ENCODE results near the gene SAMD4A.

Gene SAMD4A

DNA sequence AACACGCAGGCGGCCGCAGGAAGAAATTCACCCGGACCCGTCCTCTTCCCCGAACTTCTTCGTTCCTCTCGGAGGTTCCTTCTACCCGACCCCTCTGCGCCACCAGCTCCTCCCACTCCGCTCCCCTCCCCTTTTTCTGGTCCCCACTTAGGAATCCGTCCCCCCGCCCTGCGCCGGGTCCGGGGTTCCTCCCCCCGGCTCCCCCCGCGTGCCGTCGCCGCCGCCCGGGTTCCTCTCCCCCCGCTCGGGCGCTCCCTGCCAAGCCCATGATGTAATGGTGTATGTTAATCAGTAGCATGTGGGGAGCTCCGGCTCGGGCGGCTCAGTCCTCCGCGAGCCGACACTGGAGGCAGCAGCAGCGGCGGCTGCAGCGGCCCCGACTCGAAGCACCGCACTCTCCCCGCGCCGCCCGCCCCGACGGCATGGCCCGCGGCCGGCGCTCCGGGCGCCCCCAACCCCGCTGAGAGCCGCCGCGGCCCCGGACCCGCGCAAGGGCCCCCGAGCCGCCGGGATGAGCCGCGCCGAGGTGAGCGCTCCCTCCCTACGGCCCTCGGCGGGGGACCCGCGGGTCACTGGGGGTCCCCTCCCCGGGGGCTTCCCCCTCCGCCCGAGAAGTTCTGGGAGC lies 1.0 kb upstream of the SAMD4A start:
- DNase-seq, result peak; percentile 78 to 82

DNA sequence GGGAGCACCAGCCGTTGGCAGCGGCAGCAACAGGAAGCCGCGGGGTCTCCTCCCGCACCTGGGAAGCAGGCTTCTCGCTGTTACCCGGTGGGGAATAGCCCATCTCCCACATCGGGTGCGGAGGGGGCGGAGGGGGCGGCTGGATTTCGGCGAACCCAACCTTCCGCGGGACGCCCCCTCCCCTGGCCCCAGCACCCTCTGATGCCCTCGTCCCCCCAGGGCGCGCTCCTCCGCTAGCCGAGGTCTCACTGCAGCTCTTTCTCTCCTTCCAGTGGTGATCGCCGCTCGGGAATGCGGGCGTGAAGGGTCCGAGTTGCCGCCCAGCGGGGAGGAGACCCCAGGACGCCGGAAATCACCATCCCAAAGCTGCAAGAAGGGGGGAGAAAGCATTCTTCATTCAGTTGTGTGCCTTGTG lies 303 bp downstream of the SAMD4A start:
- DNase-seq, result peak in 1 of 2 experiments; percentile 46

DNA sequence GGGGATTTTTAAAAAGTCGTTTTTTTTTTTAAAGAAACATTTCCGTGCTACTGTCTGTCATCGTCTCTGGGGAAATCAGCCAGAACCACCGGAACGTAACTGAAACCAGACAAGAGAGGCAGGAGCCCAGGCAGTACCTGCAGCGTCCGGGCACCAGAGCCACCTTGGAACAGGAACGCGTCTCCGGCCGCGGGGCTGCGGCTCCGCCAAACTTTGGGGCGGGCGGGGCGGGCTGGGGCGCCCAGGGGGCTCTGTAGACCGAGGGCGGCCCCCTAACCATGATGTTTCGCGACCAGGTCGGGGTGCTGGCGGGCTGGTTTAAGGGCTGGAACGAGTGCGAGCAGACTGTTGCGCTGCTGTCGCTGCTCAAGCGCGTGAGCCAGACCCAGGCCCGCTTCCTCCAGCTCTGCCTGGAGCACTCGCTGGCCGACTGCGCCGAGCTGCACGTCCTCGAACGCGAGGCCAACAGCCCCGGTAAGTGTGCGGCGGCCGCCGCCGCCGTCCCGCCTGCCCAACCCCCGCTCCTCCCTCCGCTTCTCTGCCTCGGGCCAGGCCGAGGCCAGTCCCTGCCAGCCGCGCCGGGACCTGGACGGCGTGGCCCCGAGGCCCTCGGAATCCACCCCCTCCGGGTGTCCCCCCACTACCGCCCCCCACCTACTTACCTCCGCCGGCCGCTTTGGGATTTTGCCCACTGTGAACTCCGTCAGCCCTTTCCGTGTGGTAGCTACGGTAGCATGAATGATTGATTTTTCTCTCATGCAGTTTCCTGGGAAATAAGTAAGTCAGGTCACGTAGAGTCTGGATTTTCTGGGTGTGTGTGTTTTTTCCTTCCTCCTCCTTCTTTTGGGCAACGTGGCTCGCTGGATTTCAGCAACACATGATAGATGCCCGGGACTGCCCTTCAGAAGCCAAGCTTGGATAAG lies 972 bp downstream of the SAMD4A start:
- DNase-seq, result peak; percentile 53 to 68

DNA sequence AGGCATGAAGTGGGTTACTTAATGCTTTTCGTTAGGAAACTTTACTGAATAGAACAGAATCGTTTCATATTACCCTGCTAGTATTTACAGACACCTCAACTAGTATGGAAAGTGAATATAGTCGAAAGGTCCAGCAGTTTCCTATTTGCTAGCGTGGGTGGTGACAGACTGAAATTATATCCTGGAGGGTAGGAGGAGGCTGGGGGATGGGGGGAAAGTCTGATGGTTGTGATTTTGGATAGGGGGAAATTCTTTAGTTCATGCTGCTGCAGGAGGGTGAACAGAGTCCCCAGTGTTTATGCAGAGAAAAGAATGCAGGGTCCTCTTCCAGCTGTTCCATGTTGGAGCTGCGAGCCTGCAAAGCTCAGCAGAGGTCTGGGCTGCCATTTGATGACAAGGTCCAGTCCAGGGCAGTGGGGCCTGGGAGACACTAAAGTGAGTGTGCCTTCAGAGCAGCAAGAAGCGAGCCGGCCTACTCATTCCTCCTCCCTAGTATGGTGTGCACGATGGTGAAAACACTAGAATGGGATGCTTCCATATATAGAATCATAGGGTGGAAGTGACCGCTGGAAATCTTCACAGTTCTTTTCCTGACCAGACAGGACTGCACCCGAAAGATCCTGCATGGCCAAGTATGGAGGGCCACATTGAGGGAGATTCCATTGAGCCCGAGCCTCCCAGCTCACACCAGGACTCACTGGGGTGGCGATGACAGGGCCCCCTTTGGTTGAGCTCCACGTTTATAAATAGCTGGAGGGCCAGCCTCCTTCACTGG lies 2.1 kb downstream of the SAMD4A start:
- no peak for DNase-seq

DNA sequence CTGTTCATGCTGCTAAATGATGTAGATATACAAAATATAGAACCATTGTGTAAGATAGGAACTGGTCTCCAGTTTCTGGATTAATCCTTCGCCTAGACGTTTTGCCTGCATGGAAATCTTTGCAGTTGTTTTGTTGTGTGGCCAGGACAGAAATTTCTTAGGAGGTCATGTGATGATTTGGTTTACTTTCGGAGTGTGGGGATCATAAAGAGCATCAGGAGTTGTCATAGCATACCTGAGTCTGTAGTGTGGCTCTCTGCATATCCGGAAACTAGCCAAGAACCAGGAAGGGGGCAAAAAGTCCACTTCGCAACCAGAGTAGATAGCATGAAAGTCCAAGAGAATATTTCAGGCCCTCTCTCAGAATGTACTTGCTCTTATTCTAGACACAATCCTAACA lies 3.1 kb downstream of the SAMD4A start:
- DNase-seq, result no peak

DNA sequence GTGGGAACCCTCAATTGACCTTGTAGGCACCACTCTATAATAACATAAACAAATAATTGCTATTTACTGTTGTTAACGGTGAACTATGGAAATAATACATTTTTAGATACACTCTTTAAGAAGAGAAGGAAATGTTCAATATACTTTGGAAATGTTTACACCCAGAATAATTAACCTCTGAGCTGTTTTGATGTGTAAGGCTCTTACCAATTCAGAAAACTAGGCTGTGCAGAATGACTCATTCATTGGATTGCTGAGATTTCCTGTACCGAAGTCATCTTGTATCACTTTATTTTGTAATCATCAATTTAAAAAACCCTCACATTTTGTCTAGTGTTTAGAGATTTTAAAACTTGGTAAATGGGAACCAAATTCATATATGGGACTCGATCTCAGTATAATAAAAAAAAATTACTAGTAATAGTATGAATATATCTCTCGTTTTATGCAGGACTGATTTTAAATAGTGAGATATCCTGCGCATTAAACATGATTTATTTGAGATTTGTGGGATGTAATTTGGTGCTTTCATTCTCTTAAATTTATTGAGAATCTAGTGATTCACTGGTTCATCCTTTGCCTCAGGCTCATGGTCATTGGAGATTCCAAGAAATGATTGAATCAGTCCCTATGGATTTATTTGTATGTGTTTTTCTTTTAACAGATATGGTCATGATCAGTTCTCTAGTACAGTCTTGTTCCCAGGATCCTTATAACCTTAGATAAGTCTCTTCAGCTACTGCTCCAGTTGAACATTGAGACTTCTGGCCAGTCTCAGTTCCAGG lies 3.9 kb downstream of the SAMD4A start:
- DNase-seq, result no peak

DNA sequence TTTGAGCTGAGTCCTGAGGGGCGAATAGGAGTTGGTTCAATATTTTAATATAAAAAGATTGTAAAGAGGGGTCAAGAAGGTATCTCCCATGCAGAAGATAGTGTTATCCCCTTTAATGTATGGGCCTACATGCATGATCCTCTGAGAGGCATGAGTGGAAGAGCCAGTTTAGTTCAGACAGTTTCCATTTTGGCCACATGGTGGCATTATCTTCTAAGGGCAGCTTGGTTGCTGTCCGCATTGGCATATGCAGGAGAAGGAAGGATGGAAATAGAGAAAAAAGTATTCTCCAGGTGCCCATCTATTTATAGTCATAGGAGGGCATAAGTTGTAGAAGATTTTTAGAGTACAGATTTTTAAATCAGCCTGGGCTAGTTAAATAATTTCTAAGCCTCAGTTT lies 5.4 kb downstream of the SAMD4A start:
- peak; percentile 35 to 40 for DNase-seq

DNA sequence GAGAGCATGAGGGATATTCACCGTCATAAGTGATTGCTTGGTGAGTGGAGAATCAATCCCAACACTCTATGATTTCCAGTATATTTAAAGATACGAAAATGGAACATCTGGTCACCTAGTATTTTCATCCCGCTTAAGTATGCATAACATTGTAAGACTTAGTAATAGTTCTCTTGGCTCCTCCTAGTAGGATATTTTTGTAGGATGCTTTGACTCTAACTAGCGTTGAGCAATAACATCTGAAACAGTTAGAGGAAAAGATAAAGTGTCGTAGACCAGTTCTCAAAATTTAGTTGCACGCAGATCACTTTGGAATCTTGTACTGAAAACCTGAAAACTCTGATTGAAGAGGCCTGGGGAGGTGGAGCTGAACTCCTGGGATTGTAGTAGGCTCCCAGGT lies 7.6 kb downstream of the SAMD4A start:
- DNase-seq, result no peak

DNA sequence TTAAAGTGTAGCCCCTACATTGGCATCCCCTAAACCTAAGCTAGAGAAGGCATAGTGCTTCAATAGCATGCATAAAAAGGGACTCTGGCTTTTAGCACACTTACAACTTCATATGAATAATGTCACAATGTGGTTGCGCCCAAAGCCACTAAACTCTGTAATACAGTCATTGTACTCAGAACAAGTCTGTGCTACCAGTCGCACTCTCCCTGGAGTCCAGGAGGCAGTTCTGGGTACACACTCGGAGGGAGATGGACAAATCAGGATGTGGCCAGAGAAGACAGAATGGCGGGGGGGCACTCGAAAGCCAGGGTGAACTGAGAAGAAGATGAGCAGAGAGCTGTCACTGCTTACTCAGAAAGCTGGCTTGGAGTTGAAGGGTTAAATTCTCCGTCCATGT lies 10.6 kb downstream of the SAMD4A start:
- no peak for DNase-seq

DNA sequence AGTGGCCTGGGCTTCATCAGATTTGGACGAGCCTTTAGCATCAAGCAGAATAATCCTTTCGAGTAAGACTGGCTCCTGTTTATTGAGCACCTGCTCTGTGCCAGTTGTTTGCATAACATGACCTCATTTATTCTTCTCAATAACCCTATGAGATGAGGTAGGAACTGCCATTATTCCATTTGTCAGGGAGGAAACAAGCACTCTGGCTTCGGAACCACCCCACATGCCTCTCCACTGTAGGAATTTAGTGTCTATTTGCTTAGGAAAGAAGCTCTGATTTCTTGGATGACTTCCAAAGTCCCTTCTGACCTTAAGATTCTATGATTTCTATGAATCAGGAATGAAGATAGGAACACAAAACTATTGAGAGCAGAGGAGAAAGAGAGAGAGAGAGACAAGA lies 11.0 kb downstream of the SAMD4A start:
- no peak for DNase-seq

DNA sequence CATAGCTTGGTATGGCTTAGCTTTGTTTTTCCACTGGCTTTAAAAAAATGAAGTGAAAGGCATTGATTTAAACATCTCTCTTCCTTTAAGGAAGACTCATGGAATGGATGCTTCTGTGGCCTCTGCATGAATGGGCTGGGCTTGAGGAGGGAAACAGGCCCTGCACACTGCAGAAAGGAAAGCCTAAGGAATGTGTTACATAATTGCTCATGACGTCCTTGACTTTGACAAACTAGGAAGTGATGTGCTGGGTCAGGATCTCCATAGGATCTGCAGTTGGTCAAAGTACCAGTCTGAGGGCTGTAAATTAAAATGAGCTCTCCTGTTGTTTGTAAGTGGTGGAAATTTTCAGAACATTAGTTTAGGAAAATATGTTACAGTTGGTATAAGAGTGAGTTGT lies 12.7 kb downstream of the SAMD4A start:
- DNase-seq, result no peak

DNA sequence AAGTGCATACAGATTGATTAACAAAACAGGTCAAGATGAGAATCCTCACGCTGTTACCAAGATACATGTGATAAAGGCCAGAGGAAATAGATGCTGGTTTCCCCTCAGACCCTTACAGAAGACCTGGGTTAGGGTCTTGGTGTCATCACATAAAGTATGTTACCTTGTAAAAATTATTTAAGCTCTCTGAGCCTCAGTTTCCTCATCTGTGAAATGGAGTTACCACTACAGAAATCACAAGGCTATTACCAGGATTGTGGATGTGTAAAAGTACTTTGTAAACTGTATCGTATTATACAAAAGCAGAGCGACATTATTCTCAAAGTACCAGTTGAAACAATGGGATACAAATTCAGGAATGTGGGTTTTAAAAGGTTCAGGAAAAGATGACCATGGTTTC lies 14.0 kb downstream of the SAMD4A start:
- DNase-seq, result no peak

DNA sequence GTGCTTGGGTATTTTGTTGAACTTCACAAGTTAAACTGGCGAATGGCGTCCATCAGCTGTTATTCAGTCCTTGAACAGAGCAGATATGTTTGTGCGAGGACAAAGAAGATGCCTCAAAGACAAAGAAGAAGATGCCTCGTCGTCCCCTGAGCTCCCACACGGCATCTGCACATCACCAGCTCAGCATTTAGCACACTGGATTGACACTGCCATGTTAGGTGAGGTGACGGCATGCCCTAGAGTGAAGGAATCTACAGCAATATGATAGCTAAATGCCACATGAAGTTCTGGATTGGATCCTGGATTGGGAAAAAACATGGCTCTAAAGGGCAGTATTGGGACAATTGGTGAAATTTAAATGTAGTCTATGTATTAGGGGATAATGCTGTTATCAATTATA lies 15.4 kb downstream of the SAMD4A start:
- DNase-seq, result no peak

DNA sequence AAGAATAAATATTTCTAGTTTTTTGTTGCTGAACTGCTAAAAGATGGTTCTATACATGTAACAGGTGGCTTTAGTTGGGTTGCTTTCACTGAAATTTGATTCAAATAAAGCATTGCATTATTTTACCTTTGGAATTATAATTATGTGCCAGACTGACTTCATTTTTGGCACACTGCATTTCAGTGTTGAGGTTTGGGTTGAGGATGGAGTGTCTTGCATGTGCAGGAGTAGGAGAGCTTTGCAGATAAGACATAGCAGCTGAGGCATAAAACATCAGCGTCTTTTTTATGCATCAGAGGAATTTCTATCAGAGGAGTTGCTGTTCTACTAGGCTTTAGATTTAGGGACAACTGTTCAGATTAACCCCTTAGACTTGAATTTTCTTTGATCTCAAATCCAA lies 17.2 kb downstream of the SAMD4A start:
- DNase-seq, result no peak

DNA sequence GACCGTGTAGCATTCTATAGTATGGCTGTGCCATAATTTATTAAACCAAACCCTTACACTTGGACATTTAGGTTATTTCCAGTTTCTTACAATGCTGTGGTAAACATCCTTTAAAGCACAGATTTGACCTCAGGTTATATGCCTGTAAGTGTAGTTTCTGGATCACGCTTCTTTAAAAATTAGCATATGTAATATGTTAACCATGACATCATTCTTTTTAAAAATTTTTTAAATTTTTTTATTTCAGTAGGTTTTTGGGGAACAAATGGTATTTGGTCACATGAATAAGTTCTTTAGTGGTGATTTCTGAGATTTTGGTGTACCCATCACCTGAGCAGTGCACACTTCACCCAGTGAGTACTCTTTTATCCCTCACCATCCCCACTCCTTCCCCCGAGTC lies 18.3 kb downstream of the SAMD4A start:
- no peak for DNase-seq

DNA sequence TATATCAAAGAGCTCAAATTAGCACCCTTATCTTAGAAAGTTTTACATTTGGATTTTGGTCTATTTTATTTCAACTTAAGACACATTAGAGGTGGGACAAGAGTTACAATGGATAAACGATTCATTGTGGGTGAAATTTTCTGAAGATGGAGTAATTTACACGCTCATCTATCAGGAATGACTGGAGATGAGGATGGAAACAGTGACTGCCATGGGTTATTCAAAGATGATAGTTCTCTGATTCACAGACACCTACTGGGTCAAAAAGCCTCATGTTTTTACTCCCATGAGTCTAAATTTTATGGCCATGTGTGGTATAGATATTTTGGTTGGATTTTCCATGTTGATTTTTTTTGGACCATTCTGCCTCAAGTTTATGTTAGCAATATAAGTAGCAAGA lies 22.1 kb downstream of the SAMD4A start:
- no peak for DNase-seq

DNA sequence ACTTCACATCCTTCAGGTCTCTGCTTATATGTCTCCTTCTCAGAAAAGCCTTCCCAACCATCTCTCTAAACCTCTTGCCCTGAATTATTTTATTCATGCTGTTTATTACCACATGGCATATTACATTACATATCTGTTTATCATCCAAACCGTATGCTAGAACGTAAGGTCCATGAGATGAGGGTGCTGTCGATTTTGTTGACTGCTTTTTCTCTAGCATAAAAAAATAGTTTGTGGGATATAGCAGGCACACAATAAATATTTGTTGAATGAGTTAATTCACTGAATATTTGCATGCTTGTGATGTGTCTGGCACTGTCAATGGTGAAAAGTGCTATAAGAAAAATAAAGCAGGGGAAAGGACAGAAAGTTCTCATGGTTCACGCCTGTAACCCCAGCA lies 22.9 kb downstream of the SAMD4A start:
- no peak for DNase-seq

DNA sequence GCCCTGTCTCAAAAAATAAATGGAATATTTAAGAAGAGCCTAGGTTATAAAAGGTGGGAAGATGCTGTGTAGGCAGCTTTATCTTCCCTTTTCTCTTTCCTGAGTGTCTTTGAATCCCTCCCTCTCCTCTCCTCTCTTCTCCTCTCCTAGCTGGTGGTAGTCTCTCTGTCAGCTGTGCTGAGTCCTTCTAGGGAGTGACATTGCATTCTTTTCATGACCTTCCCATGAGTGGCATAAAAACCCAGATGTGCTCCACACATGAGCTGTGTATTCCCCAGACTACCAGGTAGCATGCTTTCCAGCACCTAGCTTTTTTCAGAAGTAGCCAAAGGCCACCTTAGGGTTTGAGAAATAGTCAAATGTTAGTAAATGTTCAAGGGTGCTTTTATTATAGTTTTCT lies 23.6 kb downstream of the SAMD4A start:
- DNase-seq, result no peak

DNA sequence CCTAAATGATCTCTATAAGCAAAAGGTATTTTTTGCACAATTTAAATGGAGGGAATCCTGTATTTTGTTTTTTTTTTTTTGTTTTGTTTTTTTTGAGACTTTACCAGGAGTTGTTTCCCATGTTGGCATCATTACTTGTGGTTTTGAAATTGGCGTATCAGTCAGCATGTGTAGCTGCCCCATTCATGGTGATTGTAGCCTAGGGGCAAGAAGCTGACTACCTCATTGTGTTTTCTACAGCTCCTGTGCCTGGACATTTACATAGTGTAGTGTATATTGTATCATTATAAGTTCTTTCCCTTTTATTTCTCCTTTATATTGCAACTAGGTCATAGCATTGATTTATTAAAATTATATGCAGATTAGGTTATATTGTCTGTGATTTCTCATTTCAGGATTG lies 24.5 kb downstream of the SAMD4A start:
- DNase-seq, result no peak

DNA sequence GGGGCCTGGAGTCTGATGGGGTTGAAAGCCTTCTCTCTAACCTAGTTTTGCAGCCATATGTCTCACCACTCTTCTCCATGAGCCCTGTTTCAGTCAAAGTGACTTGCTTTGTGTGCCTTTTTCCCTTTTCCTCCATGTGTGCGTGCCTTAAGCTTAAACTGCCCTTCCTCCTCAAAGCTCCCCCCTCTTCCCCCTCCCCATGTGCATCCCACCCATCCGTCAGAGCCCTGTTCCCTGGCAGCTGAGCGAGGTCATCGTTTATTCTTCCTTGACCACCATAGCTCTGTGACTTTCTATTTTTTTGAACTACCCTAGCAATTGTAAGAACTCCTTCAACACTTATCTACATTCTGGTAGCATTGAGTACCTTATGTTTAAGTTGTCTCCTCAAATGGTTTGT lies 24.9 kb downstream of the SAMD4A start:
- DNase-seq, result no peak

DNA sequence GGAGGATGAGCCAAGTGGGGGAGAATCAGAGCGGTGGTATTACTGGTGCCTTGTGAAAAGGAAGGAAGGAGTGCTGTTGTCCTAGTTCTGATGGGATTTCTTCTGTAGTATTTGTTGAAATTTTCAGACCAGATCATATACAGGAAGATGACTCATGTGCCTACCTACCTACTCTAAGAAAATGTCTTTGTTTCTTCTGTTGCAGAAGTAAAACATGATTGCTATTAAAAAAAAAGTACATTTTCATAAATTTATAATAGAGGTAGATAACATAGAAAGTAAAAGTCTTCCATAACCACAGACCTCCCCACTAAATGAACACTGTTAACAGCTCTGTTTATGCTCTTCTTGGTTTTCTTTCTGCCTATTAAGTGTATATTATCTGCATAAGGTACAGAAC lies 26.9 kb downstream of the SAMD4A start:
- DNase-seq, result no peak

DNA sequence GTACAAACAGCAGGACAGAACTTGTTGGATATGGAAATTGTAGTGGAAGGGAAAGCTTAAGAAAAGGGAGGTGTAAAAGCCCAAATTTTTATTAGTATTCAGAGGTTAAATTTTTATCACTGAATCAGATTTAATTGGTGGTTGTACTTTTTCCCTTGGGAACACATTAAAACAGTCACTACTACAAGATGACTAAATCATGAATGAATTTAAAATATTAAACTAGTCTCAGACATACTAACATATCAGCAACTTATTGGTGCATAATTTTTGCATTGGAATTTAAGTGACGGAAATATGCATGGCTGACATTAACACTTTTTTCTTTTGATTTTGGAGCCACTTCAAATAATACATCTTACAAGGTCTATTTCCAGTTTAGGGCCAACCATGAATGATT lies 27.6 kb downstream of the SAMD4A start:
- no peak for DNase-seq

Measured in activated T-cell treated with anti-CD3 and anti-CD28 coated beads, Interleukin-2, amount 50 U/mL, for 48 hours (primary cell).